T-helper 1 cell treated with Interleukin-12 subunit alpha and Interleukin-12 subunit beta and Interleukin-4 antibody, amounts not matched to agents 30 ng/mL and 1 ng/mL, for 36 hours (primary cell): ENCODE measurements around the gene SCP2D1. TPM values are rescaled to one million over a fixed set of nuclear protein-coding genes. Genes with fewer than 3 reads are reported as not detected.

Source experiments
- intact Hi-C: fragments of 100-400 bp; cut with micrococcal nuclease; formaldehyde crosslinking; loops from one replicate; pipeline ENCODE4 v1.15.1; 2024
- total RNA-seq: library from RNA; stranded (reverse); gene quantifications from 2 replicates; pipeline ENCODE4 v1.2.3, GENCODE V29; 2022

The SCP2D1 gene
- total RNA-seq, 1 donor from 2014 or later, result not detected

- intact Hi-C loops, result no loop called here
Observed at GRCh38 chr20:18858816-18859215, 45.2 kb downstream of the SCP2D1 start.

Other genes with a start within 250 kb of the SCP2D1 start
- 46.8 and 49.3 TPM in 2 replicates for gene SMIM26, start 246.4 kb upstream of the SCP2D1 start, total RNA-seq
- gene DTD1, start 225.7 kb upstream of the SCP2D1 start, total RNA-seq, result 20.1 and 22.7 TPM in 2 replicates